ENCODE results near the gene ERFE. TPM values are rescaled to one million over a fixed set of nuclear protein-coding genes. Genes with fewer than 3 reads are reported as not detected.

Gene ERFE
- total RNA-seq, 1 donor from 2014 or later = not detected

DNA sequence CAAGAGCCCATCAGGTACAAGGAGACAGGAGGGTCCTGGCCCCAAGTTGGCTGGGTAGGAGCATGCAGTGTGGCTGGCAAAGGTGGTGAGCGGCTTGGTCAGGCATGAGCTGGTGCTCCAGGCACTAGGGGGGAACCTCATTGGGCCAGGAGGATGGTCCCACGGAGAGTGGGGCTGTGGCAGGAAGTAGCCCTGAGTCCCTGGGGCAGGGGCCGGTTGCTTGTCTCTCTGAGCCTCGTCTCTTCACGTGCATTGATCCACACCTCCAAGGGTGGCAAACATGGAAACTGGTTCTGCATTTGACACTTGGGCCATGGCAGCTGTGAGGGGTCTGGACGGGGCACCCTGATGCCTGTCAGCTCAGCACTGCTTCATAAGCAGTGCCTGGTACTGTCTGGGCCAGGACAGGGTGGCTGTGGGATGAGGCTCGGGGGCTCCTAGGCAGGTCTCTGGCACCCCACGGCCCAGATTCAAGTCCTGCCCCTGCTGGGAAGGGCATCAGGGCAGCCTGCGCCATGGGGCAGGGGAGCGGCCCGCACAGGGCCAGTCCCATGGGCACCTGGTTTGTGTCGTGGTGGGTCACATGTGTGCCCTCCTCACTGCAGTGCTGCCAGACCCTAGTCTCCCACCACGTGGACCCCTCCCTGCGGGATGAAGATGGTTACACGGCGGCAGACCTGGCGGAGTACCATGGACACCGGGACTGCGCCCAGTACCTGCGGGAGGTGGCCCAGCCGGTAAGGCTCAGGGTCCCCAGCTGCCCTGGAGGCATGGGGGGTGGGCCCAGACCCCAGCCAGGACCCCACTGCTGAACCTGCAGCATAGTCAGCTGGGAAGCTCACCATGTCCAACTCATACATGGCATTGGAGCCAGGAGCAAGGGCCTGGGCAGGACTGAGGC, 42.2 kb upstream of the ERFE start:
- DNase-seq = no peak
- ChIA-PET CTCF (no interaction called here), POLR2A (no interaction called here)
- no peaks in the 10 kb centered on the region for H3K36me3 Mint-ChIP-seq (ENCODE audit: low read depth)
- peaks cover 10% of the 10 kb centered on the region for H3K27me3 Mint-ChIP-seq
- ATAC-seq (ENCODE audit: low read depth) = no peak
- no peak overlapping the region for H3K4me3 Mint-ChIP-seq
- H3K27ac Mint-ChIP-seq = no peak overlapping the region
- intact Hi-C loops (cut with micrococcal nuclease) = no loop called here
- TF ChIP-seq, protein P1, sequence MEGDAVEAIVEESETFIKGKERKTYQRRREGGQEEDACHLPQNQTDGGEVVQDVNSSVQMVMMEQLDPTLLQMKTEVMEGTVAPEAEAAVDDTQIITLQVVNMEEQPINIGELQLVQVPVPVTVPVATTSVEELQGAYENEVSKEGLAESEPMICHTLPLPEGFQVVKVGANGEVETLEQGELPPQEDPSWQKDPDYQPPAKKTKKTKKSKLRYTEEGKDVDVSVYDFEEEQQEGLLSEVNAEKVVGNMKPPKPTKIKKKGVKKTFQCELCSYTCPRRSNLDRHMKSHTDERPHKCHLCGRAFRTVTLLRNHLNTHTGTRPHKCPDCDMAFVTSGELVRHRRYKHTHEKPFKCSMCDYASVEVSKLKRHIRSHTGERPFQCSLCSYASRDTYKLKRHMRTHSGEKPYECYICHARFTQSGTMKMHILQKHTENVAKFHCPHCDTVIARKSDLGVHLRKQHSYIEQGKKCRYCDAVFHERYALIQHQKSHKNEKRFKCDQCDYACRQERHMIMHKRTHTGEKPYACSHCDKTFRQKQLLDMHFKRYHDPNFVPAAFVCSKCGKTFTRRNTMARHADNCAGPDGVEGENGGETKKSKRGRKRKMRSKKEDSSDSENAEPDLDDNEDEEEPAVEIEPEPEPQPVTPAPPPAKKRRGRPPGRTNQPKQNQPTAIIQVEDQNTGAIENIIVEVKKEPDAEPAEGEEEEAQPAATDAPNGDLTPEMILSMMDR (IDR thresholded peaks at IDR 0.05) = no peak
- peaks cover 6% of the 10 kb centered on the region for H3K4me1 Mint-ChIP-seq
- peaks cover 6% of the 10 kb centered on the region for H3K9me3 Mint-ChIP-seq

DNA sequence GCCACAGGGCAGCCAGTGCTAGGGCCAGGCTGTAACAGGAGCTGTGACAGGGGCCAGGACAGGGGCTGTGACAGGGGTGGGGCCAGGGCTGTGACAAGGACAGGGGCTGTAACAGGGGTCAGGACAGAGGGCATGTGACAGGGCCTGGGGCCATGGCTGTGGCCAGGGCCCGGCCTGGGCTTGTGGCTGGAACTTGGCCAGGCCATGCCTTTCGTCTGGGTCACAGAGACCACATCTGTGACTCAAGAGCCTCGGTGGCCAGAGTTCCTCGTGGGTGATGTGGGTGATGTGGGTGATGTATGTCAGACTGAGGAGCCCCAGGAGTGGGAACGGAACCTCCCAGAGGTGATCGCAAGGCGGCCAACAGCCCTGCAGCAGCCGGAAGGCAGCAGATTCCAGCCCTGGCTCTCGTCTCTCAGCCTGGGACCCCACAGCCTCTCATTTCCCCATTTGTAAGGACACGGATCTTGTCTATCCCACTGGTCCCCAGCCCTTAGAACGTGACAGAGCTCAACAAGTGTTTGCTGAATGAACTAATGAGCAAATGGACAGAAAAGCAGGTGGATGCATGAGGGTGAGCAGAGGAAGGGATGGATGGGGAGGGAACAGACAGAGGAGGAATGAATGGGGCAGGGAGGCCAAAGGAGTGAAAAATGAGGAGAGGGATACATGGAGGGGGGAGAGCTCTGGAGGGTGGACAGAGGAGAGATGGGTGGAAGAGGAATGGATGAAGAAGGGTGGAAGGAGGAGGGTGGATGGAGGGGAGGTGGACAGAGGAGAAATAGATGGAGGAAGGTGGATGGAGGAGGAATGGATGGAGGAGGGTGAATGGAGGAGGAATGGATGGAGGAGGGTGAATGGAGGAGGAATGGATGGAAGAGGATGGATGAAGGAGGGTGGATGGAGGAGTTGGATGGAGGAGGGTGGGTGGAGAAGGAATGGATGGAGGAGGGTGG, 41.3 kb upstream of the ERFE start:
- H3K36me3 Mint-ChIP-seq (ENCODE audit: low read depth) = no peaks in the 10 kb centered on the region
- H3K27me3 Mint-ChIP-seq = peaks cover 10% of the 10 kb centered on the region
- no peak overlapping the region for H3K4me3 Mint-ChIP-seq
- intact Hi-C loops (cut with micrococcal nuclease) = no loop called here
- POLR2A ChIA-PET = no interaction called here
- no peak for DNase-seq
- TF ChIP-seq, protein P1 (IDR thresholded peaks at IDR 0.05) = no peak
- CTCF ChIA-PET = no interaction called here
- peaks cover 6% of the 10 kb centered on the region for H3K9me3 Mint-ChIP-seq
- ATAC-seq (ENCODE audit: low read depth) = no peak
- H3K27ac Mint-ChIP-seq = no peak overlapping the region
- H3K4me1 Mint-ChIP-seq = peaks cover 6% of the 10 kb centered on the region

DNA sequence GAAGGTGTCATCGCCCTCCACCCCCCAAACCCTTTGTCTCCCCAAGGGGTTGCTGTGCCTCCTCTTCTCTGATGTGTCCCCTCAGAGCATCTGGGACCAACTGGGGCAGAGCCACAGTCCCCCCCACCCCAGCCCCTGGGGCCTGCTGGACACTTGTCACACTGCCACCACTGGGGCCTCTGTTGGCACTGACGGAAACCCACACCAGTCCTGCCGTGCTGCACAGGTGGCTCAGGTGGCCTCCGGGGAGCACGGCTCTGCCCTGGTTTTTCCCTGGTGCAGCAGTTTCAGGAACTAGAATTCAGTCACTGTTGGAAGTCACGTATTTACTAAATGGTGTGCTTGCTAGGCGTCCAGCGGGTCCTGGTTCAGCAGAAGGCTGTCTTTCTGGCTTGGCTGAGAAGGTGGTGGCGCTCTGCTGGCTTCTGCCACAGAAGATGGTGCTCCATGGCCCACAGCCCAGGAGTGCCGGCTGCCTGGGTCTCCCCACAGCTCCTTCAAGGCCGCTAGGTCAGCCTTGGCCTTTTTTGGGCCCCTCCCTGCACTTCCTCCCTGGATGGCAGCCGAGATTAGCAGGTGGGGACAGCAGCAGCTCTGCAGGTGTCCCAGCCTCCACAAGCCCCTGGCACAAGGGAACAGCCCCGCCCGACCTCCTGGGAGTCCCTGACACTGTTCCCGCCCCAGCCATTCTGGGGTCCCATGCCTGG, 38.9 kb upstream of the ERFE start:
- Mint-ChIP-seq H3K27me3 (peaks cover 10% of the 10 kb centered on the region), H3K36me3 (ENCODE audit: low read depth) (no peaks in the 10 kb centered on the region), H3K9me3 (no peaks in the 10 kb centered on the region), H3K27ac (no peak overlapping the region), H3K4me1 (peaks cover 6% of the 10 kb centered on the region), H3K4me3 (no peak overlapping the region)
- ChIA-PET POLR2A (no interaction called here), CTCF (no interaction called here)
- DNase-seq (no peak), ATAC-seq (ENCODE audit: low read depth) (peak; percentile 21)
- TF ChIP-seq, protein P1 (IDR thresholded peaks at IDR 0.05) = no peak
- intact Hi-C loops (cut with micrococcal nuclease) = no loop called here

DNA sequence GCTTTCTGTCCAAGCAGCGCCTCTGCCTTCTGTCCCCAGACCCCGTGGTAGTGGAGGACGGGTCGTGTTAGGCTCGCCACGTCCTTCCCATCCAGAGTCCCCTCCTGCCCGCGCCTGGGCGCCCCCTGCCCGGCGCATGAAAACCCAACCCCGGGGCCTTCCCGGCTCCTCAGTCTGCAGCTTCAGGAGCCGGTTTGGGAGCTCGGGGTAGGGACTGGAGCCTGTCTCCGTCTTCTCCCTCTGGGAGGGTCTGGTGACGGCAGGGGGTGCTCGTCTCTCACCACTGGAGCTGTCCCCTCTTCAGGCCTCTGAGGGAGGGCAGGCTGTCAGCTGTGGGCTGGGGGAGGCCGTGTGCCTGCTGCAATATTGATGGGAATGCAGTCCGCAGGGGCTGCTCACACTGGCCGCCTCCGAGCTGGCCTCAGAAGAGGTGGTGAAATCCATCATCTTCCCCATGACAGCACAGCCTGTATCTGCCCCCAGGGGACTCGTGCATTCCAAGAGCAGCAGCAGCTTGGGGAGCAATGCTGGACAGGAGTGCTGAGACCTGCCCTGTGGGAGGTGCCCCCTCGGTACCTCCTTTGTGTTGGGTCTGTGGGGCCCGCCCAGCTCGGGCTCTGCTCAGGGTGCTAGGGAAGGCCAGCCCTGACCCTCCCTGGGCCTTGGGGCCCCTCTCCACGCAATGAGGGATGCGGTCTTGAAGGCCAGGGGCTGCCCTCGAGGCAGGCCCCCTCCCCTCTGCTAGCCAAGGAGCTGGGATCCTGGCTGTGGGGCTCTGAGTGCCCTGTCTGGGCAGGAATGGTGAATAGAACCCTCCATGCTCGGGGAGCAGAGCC, 38.1 kb upstream of the ERFE start:
- intact Hi-C loops (cut with micrococcal nuclease) = no loop called here
- ChIA-PET POLR2A (no interaction called here), CTCF (no interaction called here)
- no peak overlapping the region for H3K4me3 Mint-ChIP-seq
- H3K27ac Mint-ChIP-seq = no peak overlapping the region
- DNase-seq (no peak), ATAC-seq (ENCODE audit: low read depth) (no peak)
- peaks cover 5% of the 10 kb centered on the region for H3K27me3 Mint-ChIP-seq
- TF ChIP-seq, protein P1 (IDR thresholded peaks at IDR 0.05) = no peak
- H3K4me1 Mint-ChIP-seq = peaks cover 6% of the 10 kb centered on the region
- no peaks in the 10 kb centered on the region for H3K36me3 Mint-ChIP-seq (ENCODE audit: low read depth)
- H3K9me3 Mint-ChIP-seq = no peaks in the 10 kb centered on the region
